Measurements from ENCODE around the gene OR13A1.
"Not testable (repeated sequence)": the region's sequence is repeated elsewhere in the genome, so short reads cannot be mapped to it uniquely, and the experiment has no call there.

The OR13A1 gene, protein sequence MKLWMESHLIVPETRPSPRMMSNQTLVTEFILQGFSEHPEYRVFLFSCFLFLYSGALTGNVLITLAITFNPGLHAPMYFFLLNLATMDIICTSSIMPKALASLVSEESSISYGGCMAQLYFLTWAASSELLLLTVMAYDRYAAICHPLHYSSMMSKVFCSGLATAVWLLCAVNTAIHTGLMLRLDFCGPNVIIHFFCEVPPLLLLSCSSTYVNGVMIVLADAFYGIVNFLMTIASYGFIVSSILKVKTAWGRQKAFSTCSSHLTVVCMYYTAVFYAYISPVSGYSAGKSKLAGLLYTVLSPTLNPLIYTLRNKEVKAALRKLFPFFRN

DNA sequence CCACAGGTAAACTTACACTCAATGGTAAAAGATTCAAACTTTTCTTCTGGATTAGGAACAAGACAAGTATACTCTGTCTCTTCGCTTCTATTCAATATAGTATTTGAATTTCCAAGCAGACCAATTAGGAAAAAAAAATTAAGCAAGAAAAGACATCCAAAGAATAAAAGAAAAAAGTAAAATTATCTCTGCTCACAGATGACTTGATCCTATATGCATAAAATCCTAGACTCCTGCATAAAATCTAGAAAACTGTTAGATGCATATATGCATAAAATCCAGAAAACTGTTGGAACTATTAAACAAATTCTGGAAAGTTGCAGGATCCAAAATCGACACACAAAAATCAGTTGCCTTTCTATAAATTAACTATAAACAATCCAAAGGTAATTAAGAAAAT is at the start of gene OR13A1:
TSS of gene OR13A1 (minus strand) at position 101 of the 400 bp plus-strand sequence. CDS start 11,186 bp downstream, outside the sequence.
- no peak for DNase-seq

DNA sequence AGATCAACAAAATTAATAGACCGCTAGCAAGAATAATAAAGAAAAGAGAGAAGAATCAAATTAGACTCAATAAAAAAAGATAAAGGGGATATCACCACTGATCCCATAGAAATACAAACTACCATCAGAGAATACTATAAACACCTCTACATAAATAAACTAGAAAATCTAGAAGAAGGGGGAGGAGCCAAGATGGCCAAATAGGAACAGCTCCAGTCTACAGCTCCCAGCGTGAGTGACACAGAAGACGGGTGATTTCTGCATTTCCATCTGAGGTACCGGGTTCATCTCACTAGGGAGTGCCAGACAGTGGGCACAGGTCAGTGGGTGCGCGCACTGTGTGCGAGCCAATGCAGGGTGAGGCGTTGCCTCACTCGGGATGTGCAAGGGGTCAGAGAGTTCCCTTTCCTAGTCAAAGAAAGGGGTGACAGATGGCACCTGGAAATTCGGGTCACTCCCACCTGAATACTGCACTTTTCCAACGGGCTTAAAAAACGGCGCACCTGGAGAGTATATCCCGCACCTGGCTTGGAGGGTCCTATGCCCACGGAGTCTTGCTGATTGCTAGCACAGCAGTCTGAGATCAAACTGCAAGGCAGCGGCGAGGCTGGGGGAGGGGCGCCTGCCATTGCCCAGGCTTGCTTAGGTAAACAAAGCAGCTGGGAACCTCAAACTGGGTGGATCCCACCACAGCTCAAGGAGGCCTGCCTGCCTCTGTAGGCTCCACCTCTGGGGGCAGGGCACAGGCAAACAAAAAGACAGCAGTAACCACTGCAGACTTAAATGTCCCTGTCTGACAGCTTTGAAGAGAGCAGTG is 46.8 kb upstream of the OR13A1 start:
- DNase-seq, result not testable (repeated sequence)

GRCh38 chr10:45358961-45359360 is 43.6 kb upstream of the OR13A1 start:
- not testable (repeated sequence) for DNase-seq

- DNase-seq, result no peak
Observed at GRCh38 chr10:45355494-45355893, 40.1 kb upstream of the OR13A1 start.

DNA sequence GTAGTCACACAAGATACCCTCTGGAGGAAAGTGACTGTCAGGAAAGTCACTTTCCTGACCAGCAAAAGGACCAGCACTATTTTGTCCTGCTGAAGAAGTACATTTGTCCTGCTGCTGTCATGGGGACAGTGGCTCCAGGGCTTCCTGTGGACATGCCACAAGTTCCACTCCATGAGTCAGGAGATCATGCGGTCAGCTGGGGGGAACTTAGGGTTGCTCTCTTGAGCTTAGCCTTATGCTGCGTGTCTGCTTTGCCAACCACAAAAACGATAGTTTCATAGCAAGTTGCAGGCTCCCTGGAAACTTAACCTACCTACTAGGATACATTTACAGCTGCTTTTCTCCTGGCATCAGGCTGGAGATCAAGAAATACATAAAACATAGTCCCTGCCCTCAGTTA is 38.9 kb upstream of the OR13A1 start:
- DNase-seq, result no peak

DNA sequence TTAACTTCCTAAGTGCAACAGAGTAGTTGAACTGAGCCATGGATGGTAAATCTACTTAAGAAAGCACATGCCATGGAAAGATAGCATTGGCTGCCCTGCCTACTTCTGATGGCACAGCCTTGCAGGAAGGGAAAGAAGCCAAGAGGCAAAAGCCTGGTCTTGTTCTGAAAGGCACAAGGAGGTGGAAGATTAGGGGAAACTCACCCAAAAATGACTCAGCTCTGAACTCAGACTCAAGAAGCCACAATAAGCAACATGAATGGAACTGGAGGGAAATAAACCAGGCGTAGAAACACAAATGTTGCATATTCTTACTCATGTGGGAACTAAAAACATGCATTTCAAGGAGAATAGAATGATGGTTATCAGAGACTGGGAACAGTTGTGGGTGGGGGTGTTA is 37.8 kb upstream of the OR13A1 start:
- DNase-seq, result no peak

- not testable (repeated sequence) for DNase-seq
Observed at GRCh38 chr10:45348196-45348765, 32.9 kb upstream of the OR13A1 start.

GRCh38 chr10:45347464-45347863 is 32.1 kb upstream of the OR13A1 start:
- not testable (repeated sequence) for DNase-seq

GRCh38 chr10:45346652-45347335 is 31.4 kb upstream of the OR13A1 start:
- DNase-seq, result not testable (repeated sequence)

DNA sequence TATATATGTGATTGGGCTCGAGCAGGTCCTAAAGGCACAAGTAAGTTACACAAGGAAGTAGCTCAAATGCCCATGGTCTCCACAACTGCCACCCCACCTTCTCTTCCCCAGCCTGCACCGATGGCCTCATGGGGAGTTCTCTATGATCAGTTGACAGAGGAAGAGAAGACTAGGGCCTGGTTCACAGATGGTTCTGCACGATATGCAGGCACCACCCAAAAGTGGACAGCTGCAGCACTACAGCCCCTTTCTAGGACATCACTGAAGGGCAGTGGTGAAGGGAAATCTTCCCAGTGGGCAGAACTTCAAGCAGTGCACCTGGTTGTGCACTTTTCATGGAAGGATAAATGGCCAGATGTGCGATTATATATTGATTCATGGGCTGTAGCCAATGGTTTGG is 25.0 kb upstream of the OR13A1 start:
- DNase-seq, result not testable (repeated sequence)

- no peak for DNase-seq
Observed at GRCh38 chr10:45339894-45340293, 24.5 kb upstream of the OR13A1 start.

GRCh38 chr10:45331824-45332223 is 16.4 kb upstream of the OR13A1 start:
- DNase-seq, result not testable (repeated sequence)

- DNase-seq, result not testable (repeated sequence)
Observed at GRCh38 chr10:45326864-45327263, 11.5 kb upstream of the OR13A1 start.

GRCh38 chr10:45325116-45325515 is 9.7 kb upstream of the OR13A1 start:
- no peak for DNase-seq

GRCh38 chr10:45319702-45320101 is 4.3 kb upstream of the OR13A1 start:
- no peak for DNase-seq

DNA sequence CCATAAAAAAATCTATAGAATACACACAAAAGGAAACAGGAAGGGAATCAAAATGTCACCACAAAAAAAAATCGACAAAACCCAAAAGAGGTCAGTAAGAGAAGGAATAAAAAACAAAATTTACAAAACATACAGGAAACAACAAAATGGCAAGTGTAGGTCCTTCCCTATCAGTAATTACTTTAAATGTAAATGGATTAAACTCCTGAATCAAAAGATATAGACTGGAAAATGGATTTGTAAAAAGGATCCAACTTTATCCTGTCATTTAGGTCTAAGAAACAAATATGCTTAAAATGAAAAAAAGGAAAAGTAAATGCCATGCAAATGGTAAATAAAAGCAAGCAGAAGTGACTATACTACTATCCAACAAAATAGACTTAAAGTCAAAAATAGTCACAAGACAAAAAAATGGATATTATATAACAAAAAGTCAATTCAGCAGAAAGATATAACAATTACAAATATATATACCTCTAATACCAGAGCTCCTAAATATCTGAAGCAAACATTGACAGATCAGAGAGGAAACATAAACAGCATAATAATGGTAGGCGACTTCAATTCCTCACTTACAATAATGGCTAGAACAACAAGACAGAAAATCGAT is 2.0 kb downstream of the OR13A1 start:
- no peak for DNase-seq

- DNase-seq, result no peak
Observed at GRCh38 chr10:45308707-45309106, 6.7 kb downstream of the OR13A1 start.

DNA sequence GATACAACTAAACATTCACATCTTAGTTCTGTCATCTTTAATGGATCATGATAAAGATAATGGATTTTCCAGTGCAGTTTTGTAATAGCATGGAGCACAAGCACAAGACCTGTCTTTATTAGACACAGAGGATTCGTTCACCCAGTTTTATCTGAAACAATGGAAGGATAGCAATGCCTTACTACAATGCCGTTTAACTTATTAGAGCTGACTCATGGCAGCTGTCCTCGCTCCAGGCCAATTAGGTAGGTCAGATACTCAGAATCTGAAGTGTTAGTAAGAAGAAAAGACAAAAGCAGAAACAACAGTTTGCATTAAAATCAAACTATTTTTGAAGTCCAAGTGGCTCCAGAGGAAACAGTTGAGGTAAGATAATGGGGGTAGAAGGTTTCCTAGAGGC is 12.8 kb downstream of the OR13A1 start:
- no peak for DNase-seq

DNA sequence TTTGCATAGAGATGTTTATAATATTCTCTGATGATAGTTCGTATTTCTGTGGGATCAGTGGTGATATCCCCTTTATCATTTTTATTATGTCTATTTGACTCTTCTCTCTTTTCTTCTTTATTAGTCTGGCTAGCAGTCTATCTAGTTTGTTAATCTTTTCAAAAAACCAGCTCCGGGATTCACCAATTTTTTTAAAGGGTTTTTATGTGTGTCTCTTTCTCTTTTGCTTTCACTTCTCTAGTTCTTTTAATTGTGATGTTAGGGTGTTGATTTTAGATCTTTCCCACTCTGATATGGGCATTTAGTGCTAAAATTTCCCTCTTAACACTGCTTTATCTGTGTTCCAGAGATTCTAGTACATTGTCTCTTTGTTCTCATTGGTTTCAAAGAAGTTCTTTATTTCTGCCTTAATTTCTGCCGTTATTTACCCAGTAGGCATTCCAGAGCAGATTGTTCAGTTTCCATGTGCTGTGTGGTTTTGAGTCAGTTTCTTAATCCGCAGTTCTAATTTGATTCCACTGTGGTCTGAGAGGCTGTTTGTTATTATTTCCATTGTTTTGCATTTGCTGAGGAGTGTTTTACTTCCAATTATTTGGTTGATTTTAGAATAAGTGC is 17.0 kb downstream of the OR13A1 start:
- DNase-seq, result not testable (repeated sequence)

DNA sequence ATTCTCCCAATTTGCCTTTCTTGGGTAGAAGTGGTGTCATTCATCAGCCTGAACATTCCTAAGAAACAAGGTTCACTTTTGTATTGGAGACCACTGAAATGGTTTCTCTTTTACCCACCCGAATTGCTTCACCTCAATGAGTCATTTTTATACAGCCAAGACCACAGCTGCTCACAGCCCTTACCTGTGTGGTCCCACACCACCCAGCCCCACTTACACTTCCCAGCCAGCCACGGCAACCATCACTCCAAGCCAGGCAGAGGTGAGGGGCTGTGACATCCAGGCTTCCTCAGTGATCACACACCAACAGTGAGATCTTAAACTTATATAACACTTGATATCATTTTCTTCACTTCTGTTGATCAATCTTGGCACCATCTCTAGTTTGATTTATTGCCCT is 20.7 kb downstream of the OR13A1 start:
- DNase-seq, result no peak

DNA sequence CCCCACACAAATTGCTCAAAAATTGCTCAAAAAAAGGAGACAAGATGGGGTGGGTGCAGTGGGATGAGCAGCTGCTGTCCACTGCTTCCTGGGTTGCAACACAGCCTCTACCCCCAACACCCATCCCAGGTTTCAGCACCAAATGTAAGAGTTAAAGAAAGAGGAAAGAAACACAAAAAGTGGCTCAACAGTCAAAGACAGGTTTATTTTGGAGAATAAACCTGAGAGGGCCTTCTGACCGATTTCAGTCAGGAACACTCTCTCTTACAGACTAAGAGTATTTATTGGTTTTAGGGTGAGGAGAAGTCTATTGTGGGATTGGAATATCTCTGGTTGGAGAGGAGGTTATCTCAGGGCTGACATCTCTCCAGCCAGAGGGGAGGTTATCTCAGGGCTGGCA is 28.4 kb downstream of the OR13A1 start:
- DNase-seq, result no peak

GRCh38 chr10:45282061-45282460 is 33.3 kb downstream of the OR13A1 start:
- DNase-seq, result no peak

Measured in NCI-H187 (cell line).